IMR-90 (cell line): ENCODE results near the gene FNDC4.

ENCODE experiments used
- FOS ChIP-seq: fragments of 150-350 bp; IDR thresholded peaks from 2 replicates; pipeline ENCODE4 v1.6.1; 2016; ENCODE audit warnings: low read depth, low read length
- MAFK ChIP-seq: IDR thresholded peaks from 2 replicates; pipeline ENCODE4 v1.6.1; 2012; ENCODE audit warnings: low read depth, low read length, improper control_type of control experiment
- POLR2A ChIP-seq: IDR thresholded peaks from 2 replicates; pipeline ENCODE4 v1.6.1; 2012; ENCODE audit warnings: mild to moderate bottlenecking, low read depth, low read length
- RAD21 ChIP-seq: IDR thresholded peaks from 2 replicates; pipeline ENCODE4 v1.6.1; 2012; ENCODE audit warnings: low read length, improper control_type of control experiment
- TF ChIP-seq, protein P1 (sequence below): conservative IDR thresholded peaks from 2 replicates; pipeline ENCODE4 v1.5.1; 2012; ENCODE audit warnings: mild to moderate bottlenecking, low read depth, low read length, improper control_type of control experiment
- TF ChIP-seq, protein P2 (sequence below): fragments of 150-350 bp; IDR thresholded peaks from 2 replicates; pipeline ENCODE4 v1.6.1; 2016; ENCODE audit warnings: low read depth, mild to moderate bottlenecking, low read length, moderate library complexity, borderline replicate concordance
- TF ChIP-seq, protein P3 (sequence below): fragments of 150-350 bp; IDR thresholded peaks from 2 replicates; pipeline ENCODE4 v1.6.1; 2017; ENCODE audit warnings: mild to moderate bottlenecking, antibody characterized with exemption, low read length, low read depth

DNA sequence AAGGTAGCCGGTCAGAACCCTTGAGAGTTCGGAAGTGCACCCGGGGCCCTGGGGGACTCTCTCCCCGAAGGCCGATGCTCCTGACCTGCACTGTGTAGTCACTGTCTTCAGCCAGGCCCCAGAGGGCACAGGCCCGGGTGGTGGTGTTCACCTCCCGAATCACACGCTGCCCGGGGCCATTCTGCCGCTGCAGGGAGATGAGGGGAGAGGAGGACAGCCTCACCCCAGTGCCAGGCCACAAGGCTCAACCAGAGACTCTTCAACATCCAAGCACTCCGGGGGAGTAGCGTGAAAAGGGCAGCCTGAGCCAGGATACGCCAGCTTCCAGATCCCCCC, 1.1 kb downstream of the FNDC4 start:
- TF ChIP-seq, protein P1, sequence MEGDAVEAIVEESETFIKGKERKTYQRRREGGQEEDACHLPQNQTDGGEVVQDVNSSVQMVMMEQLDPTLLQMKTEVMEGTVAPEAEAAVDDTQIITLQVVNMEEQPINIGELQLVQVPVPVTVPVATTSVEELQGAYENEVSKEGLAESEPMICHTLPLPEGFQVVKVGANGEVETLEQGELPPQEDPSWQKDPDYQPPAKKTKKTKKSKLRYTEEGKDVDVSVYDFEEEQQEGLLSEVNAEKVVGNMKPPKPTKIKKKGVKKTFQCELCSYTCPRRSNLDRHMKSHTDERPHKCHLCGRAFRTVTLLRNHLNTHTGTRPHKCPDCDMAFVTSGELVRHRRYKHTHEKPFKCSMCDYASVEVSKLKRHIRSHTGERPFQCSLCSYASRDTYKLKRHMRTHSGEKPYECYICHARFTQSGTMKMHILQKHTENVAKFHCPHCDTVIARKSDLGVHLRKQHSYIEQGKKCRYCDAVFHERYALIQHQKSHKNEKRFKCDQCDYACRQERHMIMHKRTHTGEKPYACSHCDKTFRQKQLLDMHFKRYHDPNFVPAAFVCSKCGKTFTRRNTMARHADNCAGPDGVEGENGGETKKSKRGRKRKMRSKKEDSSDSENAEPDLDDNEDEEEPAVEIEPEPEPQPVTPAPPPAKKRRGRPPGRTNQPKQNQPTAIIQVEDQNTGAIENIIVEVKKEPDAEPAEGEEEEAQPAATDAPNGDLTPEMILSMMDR = no peak
- TF ChIP-seq POLR2A = no peak
- TF ChIP-seq, protein P2, sequence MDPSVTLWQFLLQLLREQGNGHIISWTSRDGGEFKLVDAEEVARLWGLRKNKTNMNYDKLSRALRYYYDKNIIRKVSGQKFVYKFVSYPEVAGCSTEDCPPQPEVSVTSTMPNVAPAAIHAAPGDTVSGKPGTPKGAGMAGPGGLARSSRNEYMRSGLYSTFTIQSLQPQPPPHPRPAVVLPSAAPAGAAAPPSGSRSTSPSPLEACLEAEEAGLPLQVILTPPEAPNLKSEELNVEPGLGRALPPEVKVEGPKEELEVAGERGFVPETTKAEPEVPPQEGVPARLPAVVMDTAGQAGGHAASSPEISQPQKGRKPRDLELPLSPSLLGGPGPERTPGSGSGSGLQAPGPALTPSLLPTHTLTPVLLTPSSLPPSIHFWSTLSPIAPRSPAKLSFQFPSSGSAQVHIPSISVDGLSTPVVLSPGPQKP = no peak
- TF ChIP-seq, protein P3, sequence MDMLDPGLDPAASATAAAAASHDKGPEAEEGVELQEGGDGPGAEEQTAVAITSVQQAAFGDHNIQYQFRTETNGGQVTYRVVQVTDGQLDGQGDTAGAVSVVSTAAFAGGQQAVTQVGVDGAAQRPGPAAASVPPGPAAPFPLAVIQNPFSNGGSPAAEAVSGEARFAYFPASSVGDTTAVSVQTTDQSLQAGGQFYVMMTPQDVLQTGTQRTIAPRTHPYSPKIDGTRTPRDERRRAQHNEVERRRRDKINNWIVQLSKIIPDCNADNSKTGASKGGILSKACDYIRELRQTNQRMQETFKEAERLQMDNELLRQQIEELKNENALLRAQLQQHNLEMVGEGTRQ = no peak
- no peak for TF ChIP-seq FOS
- no peak for TF ChIP-seq MAFK
- no peak for TF ChIP-seq RAD21
